Caki2 (cell line): ENCODE results near the gene PSEN1. TPM values are rescaled to one million over a fixed set of nuclear protein-coding genes. Genes with fewer than 3 reads are reported as not detected.

Source experiments
- DNase-seq: peaks from one replicate; pipeline ENCODE4 v3.0.0-alpha.2; 2015; ENCODE audit warnings: low read depth
- in situ Hi-C: cut with HindIII; loops from 2 replicates; pipeline ENCODE4 v1.10.0; 2016; ENCODE audit warnings: low sequenced_read_pairs, low pct_unique_long_range_greater_than_20kb, mixed read lengths
- total RNA-seq: library from RNA; depleted of rRNA; stranded (reverse); fragments of >200 nt; shearing (Covaris generic); gene quantifications from 2 replicates; pipeline ENCODE4 v1.2.3, GENCODE V29; 2014; ENCODE audit warnings: low replicate concordance

The PSEN1 gene
- total RNA-seq, 1 experiment from 2014 or later = 29.1 TPM

GRCh38 chr14:73234029-73234428 is 97.7 kb downstream of the PSEN1 start:
- no peak for DNase-seq
- in situ Hi-C loops = no loop called here

GRCh38 chr14:73234586-73235394 is 98.5 kb downstream of the PSEN1 start:
- no peak for DNase-seq
- in situ Hi-C loops = no loop called here

GRCh38 chr14:73235531-73236155 is 99.3 kb downstream of the PSEN1 start:
- in situ Hi-C loops = no loop called here
- DNase-seq = no peak

GRCh38 chr14:73236157-73236556 is 99.8 kb downstream of the PSEN1 start:
- no peak for DNase-seq
- in situ Hi-C loops = no loop called here

GRCh38 chr14:73236752-73237218 is 100.5 kb downstream of the PSEN1 start:
- no peak for DNase-seq
- in situ Hi-C loops = no loop called here

GRCh38 chr14:73237219-73237785 is 101.0 kb downstream of the PSEN1 start, which contains the start of gene PAPLN:
PAPLN (plus strand) TSS chr14:73237506; CDS start chr14:73239779, 2,273 bp downstream.
- in situ Hi-C loops = no loop called here
- DNase-seq = peak; percentile 62

- DNase-seq = no peak
- in situ Hi-C loops = no loop called here
These were observed 101.6 kb downstream of the PSEN1 start for GRCh38 chr14:73237786-73238423.

- in situ Hi-C loops = no loop called here
- DNase-seq = peak; percentile 70
These were observed 102.1 kb downstream of the PSEN1 start for GRCh38 chr14:73238424-73238852.

- DNase-seq = no peak
- in situ Hi-C loops = no loop called here
These were observed 102.6 kb downstream of the PSEN1 start for GRCh38 chr14:73238941-73239340.

GRCh38 chr14:73239393-73240241 is 103.3 kb downstream of the PSEN1 start:
- no peak for DNase-seq
- in situ Hi-C loops = no loop called here

GRCh38 chr14:73240816-73241480 is 104.6 kb downstream of the PSEN1 start:
- DNase-seq = no peak
- in situ Hi-C loops = no loop called here

- DNase-seq = peak; percentile 88
- in situ Hi-C loops = no loop called here
These were observed 105.3 kb downstream of the PSEN1 start for GRCh38 chr14:73241481-73242165.

GRCh38 chr14:73242357-73242901 is 106.1 kb downstream of the PSEN1 start:
- in situ Hi-C loops = no loop called here
- DNase-seq = peak; percentile 68

- no peak for DNase-seq
- in situ Hi-C loops = no loop called here
These were observed 107.0 kb downstream of the PSEN1 start for GRCh38 chr14:73243341-73243740.

GRCh38 chr14:73243748-73244147 is 107.4 kb downstream of the PSEN1 start:
- DNase-seq = no peak
- in situ Hi-C loops = no loop called here

GRCh38 chr14:73244541-73245290 is 108.4 kb downstream of the PSEN1 start:
- in situ Hi-C loops = no loop called here
- DNase-seq = no peak
